Karpas-422 (cell line): ENCODE results near the gene RNF123. TPM values are rescaled to one million over a fixed set of nuclear protein-coding genes. Genes with fewer than 3 reads are reported as not detected.
"Not testable (repeated sequence)": the region's sequence is repeated elsewhere in the genome, so short reads cannot be mapped to it uniquely, and the experiment has no call there.

Experiments
- DNase-seq: peaks from one replicate; pipeline ENCODE4 v3.0.0-alpha.2; 2015
- H2AFZ ChIP-seq: fragments of 200-600 bp; sonication (generic); 2 replicates; pipeline ENCODE4 v1.6.1; 2014; ENCODE audit warnings: antibody characterized with exemption, low read length, mixed read lengths
- H3K27ac ChIP-seq: fragments of 200-600 bp; sonication (generic); 2 replicates; pipeline ENCODE4 v1.5.1; 2014; ENCODE audit warnings: mild to moderate bottlenecking, low read length, moderate library complexity
- H3K27me3 ChIP-seq: fragments of 200-600 bp; sonication (generic); 2 replicates; pipeline ENCODE4 v1.6.1; 2014; ENCODE audit warnings: low read length, mixed read lengths
- H3K36me3 ChIP-seq: fragments of 200-600 bp; sonication (generic); 2 replicates; pipeline ENCODE4 v1.6.1; 2014; ENCODE audit warnings: low read length, mixed read lengths; ENCODE audit not compliant: insufficient read depth
- H3K4me1 ChIP-seq: fragments of 200-600 bp; sonication (generic); 2 replicates; pipeline ENCODE4 v1.6.1; 2014; ENCODE audit warnings: mild to moderate bottlenecking, low read length, mixed read lengths
- H3K4me2 ChIP-seq: fragments of 200-600 bp; sonication (generic); 2 replicates; pipeline ENCODE4 v1.6.1; 2014; ENCODE audit warnings: low read length, low read depth, mild to moderate bottlenecking; ENCODE audit not compliant: poor library complexity, severe bottlenecking
- H3K4me3 ChIP-seq: fragments of 200-600 bp; sonication (generic); 2 replicates; pipeline ENCODE4 v1.5.1; 2014; ENCODE audit warnings: mild to moderate bottlenecking, antibody characterized with exemption, low read length, mixed read lengths
- H3K79me2 ChIP-seq: fragments of 200-600 bp; sonication (generic); 2 replicates; pipeline ENCODE4 v1.6.1; 2014; ENCODE audit warnings: mild to moderate bottlenecking, low read length, mixed read lengths
- H3K9ac ChIP-seq: fragments of 200-600 bp; sonication (generic); 2 replicates; pipeline ENCODE4 v1.6.0; 2014; ENCODE audit warnings: low read length
- H3K9me2 ChIP-seq: fragments of 200-600 bp; sonication (generic), shearing (Covaris generic); replicated peaks from 2 replicates; pipeline ENCODE4 v1.6.0; 2014; ENCODE audit warnings: mild to moderate bottlenecking, low read length, moderate library complexity; ENCODE audit not compliant: insufficient read depth
- H3K9me3 ChIP-seq: fragments of 300-700, 200-600 bp; sonication (generic); 2 replicates; pipeline ENCODE4 v1.6.1; 2014; ENCODE audit warnings: low read length, mixed read lengths
- H4K20me1 ChIP-seq: fragments of 200-600 bp; sonication (generic); 2 replicates; pipeline ENCODE4 v1.6.1; 2014; ENCODE audit warnings: mild to moderate bottlenecking, antibody characterized with exemption, low read length, low read depth; ENCODE audit not compliant: insufficient read depth
- total RNA-seq: library from RNA; depleted of rRNA; stranded (reverse); fragments of >200 nt; shearing (Covaris generic); gene quantifications from 2 replicates; pipeline ENCODE4 v1.2.3, GENCODE V29; 2014; ENCODE audit warnings: low replicate concordance

Gene RNF123
- total RNA-seq, 1 experiment from 2014 or later: 20.1 TPM

DNA sequence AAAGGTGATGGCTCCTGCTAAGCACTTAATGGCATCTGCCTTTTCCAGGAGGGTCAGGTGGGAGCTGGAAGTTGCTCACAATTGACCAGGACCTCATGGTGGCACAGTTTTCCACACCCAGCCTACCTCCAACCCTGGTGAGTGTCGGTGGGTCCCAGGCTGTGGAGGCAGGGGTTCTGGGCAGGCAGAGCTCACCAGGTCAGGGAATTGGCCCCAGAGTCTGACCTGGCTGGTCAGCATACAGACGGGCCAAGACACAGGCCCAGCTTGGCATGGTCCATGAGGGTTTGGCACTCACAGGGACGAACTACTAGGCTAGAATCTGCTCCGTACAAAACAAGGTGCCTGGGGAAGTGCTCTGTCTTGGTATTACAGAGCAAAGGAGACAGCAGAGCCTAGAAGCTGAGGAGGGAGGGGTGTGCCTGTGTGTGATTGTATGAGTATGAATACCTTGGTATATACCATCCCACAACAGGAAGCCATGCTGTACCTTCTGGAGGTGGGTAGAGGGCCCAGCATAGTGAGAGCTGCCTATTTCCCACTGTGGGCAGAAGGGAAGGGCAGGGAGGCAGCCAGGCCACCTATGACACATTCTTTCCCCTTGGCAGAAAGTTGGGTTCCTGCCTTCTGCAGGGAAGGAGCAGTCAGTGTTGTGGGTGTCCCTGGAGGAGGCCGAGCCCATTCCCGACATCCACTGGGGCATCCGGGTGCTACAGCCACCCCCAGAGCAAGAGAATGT is 8.7 kb upstream of the RNF123 start:
- no peaks in the 10 kb centered on the region for H3K9me2 ChIP-seq
- no peak overlapping the region for H2AFZ ChIP-seq
- H3K4me2 ChIP-seq: no peak overlapping the region
- H3K27ac ChIP-seq: no peak overlapping the region
- peaks cover 10% of the 10 kb centered on the region for H4K20me1 ChIP-seq
- no peak overlapping the region for H3K4me3 ChIP-seq
- no peak for DNase-seq
- peaks cover 11% of the 10 kb centered on the region for H3K79me2 ChIP-seq
- H3K9me3 ChIP-seq: no peaks in the 10 kb centered on the region
- no peak overlapping the region for H3K9ac ChIP-seq
- no peaks in the 10 kb centered on the region for H3K27me3 ChIP-seq
- peaks cover 19% of the 10 kb centered on the region for H3K36me3 ChIP-seq
- H3K4me1 ChIP-seq: peaks cover 2% of the 10 kb centered on the region; the same call in 1 of the 2 replicates

DNA sequence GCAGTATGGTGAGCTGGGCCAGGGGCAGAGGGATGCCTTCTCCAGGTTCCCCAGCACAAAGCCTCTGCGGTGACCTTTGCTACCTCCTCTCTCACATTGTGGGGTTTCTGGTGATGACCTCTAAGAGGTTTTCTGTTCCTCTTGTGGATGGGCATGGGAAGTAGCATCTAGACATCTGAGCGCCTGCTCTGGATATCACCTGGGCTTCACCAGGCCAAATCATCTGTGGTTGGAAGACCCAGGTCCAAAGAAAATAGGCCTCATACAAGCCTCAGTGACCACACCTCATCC is 8.2 kb upstream of the RNF123 start:
- no peaks in the 10 kb centered on the region for H3K4me1 ChIP-seq
- H3K9me3 ChIP-seq: no peaks in the 10 kb centered on the region
- no peak overlapping the region for H3K4me3 ChIP-seq
- DNase-seq: no peak
- H4K20me1 ChIP-seq: peaks cover 7% of the 10 kb centered on the region
- H3K36me3 ChIP-seq: peaks cover 14% of the 10 kb centered on the region
- H3K79me2 ChIP-seq: peaks cover 6% of the 10 kb centered on the region; the same call in 1 of the 2 replicates
- no peak overlapping the region for H2AFZ ChIP-seq
- H3K9ac ChIP-seq: no peak overlapping the region
- H3K9me2 ChIP-seq: no peaks in the 10 kb centered on the region
- no peak overlapping the region for H3K27ac ChIP-seq
- H3K4me2 ChIP-seq: no peak overlapping the region
- H3K27me3 ChIP-seq: no peaks in the 10 kb centered on the region

DNA sequence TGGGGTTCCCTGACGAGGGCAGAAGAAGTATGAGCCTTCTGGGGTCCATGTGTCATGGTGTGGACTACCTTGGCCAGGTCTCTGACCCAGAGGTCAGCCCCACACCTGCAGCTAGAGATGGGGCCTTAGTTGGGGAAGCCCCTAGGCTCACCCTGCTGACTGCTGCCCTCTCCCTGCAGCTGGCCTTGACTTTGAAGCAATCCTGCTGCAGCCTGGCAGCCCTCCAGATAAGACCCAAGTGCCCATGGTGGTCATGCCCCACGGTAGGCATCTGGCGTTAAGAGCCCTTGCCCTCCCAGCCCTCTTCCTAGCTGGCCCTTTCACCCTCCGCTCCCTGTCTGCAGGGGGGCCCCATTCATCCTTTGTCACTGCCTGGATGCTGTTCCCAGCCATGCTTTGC is 7.8 kb upstream of the RNF123 start:
- DNase-seq: no peak
- H2AFZ ChIP-seq: no peak overlapping the region
- no peaks in the 10 kb centered on the region for H3K4me1 ChIP-seq
- 0 out of 2 replicates have a peak, but pooled peaks cover 3% of the 10 kb centered on the region for H3K79me2 ChIP-seq
- H3K36me3 ChIP-seq: peaks cover 11% of the 10 kb centered on the region
- no peaks in the 10 kb centered on the region for H3K9me2 ChIP-seq
- H3K4me2 ChIP-seq: no peak overlapping the region
- no peaks in the 10 kb centered on the region for H3K9me3 ChIP-seq
- H3K27ac ChIP-seq: no peak overlapping the region
- H3K27me3 ChIP-seq: no peaks in the 10 kb centered on the region
- no peak overlapping the region for H3K4me3 ChIP-seq
- H3K9ac ChIP-seq: no peak overlapping the region
- H4K20me1 ChIP-seq: peaks cover 3% of the 10 kb centered on the region; the same call in 1 of the 2 replicates

DNA sequence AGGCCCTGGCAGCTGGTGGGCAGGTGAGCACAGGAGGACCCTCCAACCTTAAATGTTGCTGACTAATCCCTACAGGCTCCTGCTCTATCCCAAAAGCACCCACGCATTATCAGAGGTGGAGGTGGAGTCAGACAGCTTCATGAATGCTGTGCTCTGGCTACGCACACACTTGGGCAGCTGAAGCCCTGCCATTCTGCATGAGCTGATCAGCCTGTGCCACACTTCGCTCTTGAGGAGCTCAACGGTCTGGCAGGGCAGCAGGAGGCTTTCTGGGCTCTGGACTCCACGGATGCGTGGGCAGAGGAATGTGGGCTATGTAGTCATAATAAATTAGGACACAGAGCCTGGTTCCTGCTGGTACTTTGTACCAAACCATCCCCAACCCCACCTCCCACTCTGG is 6.2 kb upstream of the RNF123 start:
- Histone ChIP-seq H4K20me1 (no peaks in the 10 kb centered on the region), H3K4me3 (no peak overlapping the region), H3K4me1 (peaks cover under 1% of the 10 kb centered on the region; the same call in 1 of the 2 replicates), H3K9me3 (no peaks in the 10 kb centered on the region), H3K36me3 (peaks cover under 1% of the 10 kb centered on the region), H3K9ac (no peak overlapping the region), H3K4me2 (no peak overlapping the region), H3K27ac (no peak overlapping the region), H3K9me2 (no peaks in the 10 kb centered on the region), H3K27me3 (no peaks in the 10 kb centered on the region), H2AFZ (no peak overlapping the region), H3K79me2 (no peaks in the 10 kb centered on the region)
- no peak for DNase-seq

DNA sequence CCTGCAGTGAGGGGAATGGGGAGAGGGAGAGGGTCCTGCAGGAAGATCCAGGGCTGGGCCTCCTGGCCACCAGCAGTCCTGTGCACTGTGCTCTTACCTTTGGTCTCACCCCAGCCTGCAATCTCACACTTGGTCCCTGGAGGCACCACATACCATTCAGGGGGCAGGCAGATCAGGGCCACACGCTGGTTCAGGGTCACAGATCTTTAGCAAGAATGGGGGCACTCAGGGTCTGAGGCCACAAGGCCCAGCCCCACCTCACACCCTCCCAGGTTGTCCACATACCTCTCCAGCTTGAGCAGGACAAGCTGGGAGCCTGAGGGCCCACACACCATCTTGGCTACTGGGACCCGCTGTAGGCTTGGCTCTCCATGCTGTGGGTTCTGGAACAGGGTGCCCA is 4.9 kb upstream of the RNF123 start:
- not testable (repeated sequence) for H3K4me1 ChIP-seq, H3K4me2 ChIP-seq, H3K79me2 ChIP-seq, H3K36me3 ChIP-seq, H3K27me3 ChIP-seq, DNase-seq, H3K4me3 ChIP-seq, H4K20me1 ChIP-seq, H3K9me2 ChIP-seq, H3K9ac ChIP-seq, H2AFZ ChIP-seq, H3K27ac ChIP-seq, H3K9me3 ChIP-seq

DNA sequence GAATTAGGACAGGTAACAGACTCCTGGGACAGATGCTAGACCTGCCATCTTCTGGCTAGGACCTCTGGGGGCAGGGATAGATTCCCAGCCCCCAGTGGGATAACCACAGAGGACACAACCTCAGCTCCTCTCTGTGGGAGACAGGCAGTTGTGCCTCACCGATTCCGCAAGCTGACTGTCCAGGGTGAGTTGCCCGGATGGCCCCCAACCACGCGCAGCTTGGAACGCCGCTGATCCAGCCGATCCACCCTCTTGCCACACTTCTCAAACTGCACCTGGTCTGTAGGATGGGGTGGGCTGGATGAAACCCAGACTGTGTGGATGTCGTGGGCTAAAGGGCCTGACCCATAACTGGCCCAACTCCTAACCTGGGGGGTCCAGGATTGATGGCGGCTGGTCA is 4.3 kb upstream of the RNF123 start:
- not testable (repeated sequence) for H3K9ac ChIP-seq, H3K36me3 ChIP-seq, H3K27me3 ChIP-seq, H3K4me1 ChIP-seq, H3K9me2 ChIP-seq, H3K79me2 ChIP-seq, H3K4me2 ChIP-seq, DNase-seq, H3K9me3 ChIP-seq, H2AFZ ChIP-seq, H3K4me3 ChIP-seq, H3K27ac ChIP-seq, H4K20me1 ChIP-seq

DNA sequence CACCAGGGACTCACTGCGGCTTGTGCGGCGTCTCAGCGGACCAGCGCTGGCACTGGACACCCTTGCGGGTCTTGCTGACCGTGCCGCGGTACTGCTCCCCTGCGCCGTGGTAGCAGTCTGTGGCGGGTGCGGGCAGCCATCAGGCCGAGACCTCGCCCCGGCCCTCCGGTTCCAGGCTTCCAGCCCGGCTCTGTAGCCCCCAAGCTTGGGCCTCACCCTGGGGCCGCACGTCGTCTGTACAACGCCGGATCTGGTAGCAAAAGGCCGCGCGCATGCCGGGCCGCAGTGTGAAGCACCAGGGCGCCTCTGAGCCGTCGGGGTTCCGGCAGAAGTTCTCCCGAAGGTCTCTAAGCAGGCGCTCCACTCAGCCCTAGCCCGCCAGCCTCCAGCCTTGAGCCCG is 3.5 kb upstream of the RNF123 start:
- not testable (repeated sequence) for H4K20me1 ChIP-seq, H3K4me2 ChIP-seq, H3K9me3 ChIP-seq, DNase-seq, H3K27ac ChIP-seq, H2AFZ ChIP-seq, H3K4me3 ChIP-seq, H3K27me3 ChIP-seq, H3K9me2 ChIP-seq, H3K36me3 ChIP-seq, H3K9ac ChIP-seq
- Histone ChIP-seq H3K79me2 (peaks cover 14% of the 10 kb centered on the region), H3K4me1 (peaks cover 16% of the 10 kb centered on the region)

DNA sequence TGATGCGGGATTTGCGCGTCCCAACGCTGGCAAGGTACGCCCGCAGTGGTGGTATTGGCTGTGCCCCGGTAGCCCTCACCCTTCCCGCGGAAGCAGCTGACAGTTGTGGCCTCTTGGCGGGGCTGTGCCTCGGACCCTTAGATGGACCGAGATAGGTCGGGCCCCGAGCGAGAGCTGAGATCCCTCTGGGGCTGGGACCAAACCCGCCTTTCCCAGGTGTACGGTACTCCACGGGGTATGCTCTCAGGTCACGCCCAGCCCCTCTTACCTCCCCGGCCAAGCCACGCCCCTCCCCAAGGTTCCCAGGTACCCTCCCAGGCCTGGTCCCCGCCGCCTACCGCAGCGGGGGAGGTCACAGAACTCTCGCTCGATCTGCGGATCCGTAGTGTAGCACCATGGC is 3.0 kb upstream of the RNF123 start:
- not testable (repeated sequence) for H3K27me3 ChIP-seq, H3K4me3 ChIP-seq, H3K9ac ChIP-seq, H3K9me3 ChIP-seq, H3K27ac ChIP-seq, H3K36me3 ChIP-seq, H3K4me2 ChIP-seq, H2AFZ ChIP-seq, H3K9me2 ChIP-seq, DNase-seq, H4K20me1 ChIP-seq
- H3K4me1 ChIP-seq: peaks cover 21% of the 10 kb centered on the region
- H3K79me2 ChIP-seq: peaks cover 19% of the 10 kb centered on the region
